Keratinocyte (primary cell): ENCODE results near the gene MINK1.

Source experiments
- CTCF ChIP-seq, 3 experiments: IDR thresholded peaks in 1 of 3; conservative IDR thresholded peaks in 1 of 3; optimal IDR thresholded peaks in 1 of 3; 2 replicates in 2 of 3; 3 replicates in 1 of 3; pipeline versions ENCODE3 to v1.5.1; 2011; ENCODE audit warnings: low read length in 3 of 3, mild to moderate bottlenecking in 3 of 3, moderate library complexity in 2 of 3, control low read depth in 1 of 3, inconsistent platforms in 1 of 3; ENCODE audit not compliant: insufficient read depth in 2 of 3; ENCODE audit errors: extremely low read depth in 1 of 3
- EZH2 ChIP-seq: IDR thresholded peaks from one replicate; pipeline ENCODE4 v1.6.1; 2012; ENCODE audit warnings: inconsistent platforms, mild to moderate bottlenecking, low read length, moderate library complexity

DNA sequence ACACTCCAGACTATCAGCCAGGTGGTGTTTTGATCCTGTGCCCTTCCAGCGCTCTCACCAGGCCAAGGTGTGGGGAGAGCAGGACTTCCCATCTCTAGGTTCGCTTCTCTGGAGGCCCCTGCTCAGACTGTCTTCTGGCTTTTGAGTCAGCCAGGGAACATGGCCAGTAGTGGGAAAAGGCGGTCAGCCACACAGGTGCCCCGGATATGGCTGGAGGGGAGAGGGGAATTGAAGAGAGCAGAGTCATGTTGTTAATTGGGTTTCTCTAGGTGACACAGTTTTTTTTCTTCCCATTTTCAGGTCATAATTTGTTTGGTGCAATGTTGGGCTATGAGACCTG lies 1.5 kb downstream of the MINK1 start:
- TF ChIP-seq CTCF (optimal IDR thresholded peaks at IDR 0.05 in 1 of 3, IDR thresholded peaks at IDR 0.05 in 1 of 3, conservative IDR thresholded peaks at IDR 0.05 in 1 of 3; ENCODE audit: extremely low read depth in 1 of 3, insufficient read depth in 2 of 3, low read length in 3 of 3) (no peak), EZH2 (no peak)
